NT2/D1 (cell line): ENCODE data around the gene PLB1.

Experiments
- SUZ12 ChIP-seq: IDR thresholded peaks from 2 replicates; pipeline ENCODE4 v1.6.1; 2011; ENCODE audit not compliant: insufficient read length, insufficient read depth; ENCODE audit errors: extremely low read depth
- YY1 ChIP-seq: IDR thresholded peaks from 2 replicates; pipeline ENCODE4 v1.6.1; 2011; ENCODE audit not compliant: insufficient read length, insufficient read depth

DNA sequence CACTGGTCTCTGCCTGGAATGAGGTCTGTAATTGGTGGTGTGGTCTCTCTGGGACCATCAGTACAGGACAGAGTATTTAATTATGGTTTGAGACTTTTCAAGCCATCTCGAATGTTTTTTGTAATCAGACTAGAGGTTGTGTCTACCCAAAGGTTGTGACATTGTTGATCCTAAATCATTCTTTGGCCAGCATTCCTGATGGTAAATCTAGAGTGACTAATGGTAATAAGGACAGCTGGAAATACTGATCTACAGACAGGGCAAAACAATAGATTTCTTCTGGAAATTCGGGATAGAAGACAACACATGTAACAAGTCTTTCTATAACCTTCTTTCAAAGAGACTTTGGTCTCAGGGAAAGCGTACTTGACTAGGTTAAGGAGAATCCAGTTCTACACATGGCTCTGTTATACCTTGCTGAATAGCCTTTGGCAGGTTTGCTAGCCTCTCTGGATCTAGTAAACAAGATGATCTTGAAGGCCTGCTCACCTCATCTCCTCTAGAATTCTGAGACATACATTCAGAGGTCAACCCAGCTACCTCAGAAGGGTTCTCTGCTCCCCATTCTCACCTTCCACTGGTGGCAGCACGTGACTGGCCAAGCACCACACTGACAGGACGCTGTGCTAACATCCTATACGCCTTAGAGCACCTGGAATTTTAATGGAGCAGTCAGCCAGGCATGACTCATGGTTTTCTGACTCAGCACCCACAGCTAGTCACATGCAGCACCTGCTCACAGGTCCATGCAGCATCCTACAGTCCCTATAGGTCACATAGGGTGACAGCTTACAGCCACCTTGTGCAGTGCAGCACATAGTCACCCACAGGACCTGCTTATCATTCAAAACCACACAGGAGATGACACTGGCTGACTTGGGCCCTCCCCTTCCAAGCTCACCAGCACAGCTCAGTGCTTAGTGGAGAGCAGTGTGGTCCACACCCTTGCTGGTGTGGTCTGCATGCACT lies 12.2 kb downstream of the PLB1 start:
- TF ChIP-seq SUZ12 = no peak
- no peak for TF ChIP-seq YY1
